PC-9 (cell line): ENCODE data around the gene TSPAN18. TPM values are rescaled to one million over a fixed set of nuclear protein-coding genes. Genes with fewer than 3 reads are reported as not detected.

Experiments
- BruUV-seq: library from RNA; stranded (reverse); fragments of 400-500 nt; replicated peaks from 2 replicates; lab custom pipeline; 2021; lab: Mats Ljungman, UMichigan
- CTCF ChIA-PET: fragments of 300-600 bp; sonication (Branson Sonifier 250); formaldehyde crosslinking; loops from one replicate; lab custom pipeline; 2022; ENCODE audit warnings: antibody characterized with exemption; lab: Charles Lee
- POLR2A ChIA-PET: fragments of 300-600 bp; sonication (Branson Sonifier 250); formaldehyde crosslinking; loops from one replicate; lab custom pipeline; 2022; ENCODE audit warnings: antibody characterized with exemption; ENCODE audit not compliant: unreplicated experiment; lab: Charles Lee
- DNase-seq, 2 experiments: peaks; one replicate each; pipeline versions ENCODE4 v3.0.0 to v3.0.0-alpha.2; 2015 to 2022; ENCODE audit warnings: mixed read lengths in 1 of 2
- H2AFZ ChIP-seq: fragments of 200-600 bp; sonication (generic); 2 replicates; pipeline ENCODE4 v1.8.1; 2017; ENCODE audit warnings: antibody characterized with exemption
- H3F3A ChIP-seq: fragments of 200-600 bp; sonication (generic); 2 replicates; pipeline ENCODE4 v1.8.1; 2017; ENCODE audit warnings: antibody characterized with exemption, mild to moderate bottlenecking, low read depth; ENCODE audit not compliant: insufficient read depth
- H3K27ac ChIP-seq: fragments of 200-600 bp; sonication (generic); 2 replicates; pipeline ENCODE4 v1.6.1; 2016; ENCODE audit warnings: mixed run types
- H3K27me3 ChIP-seq: fragments of 200-600 bp; sonication (generic); 2 replicates; pipeline ENCODE4 v1.6.1; 2016; ENCODE audit warnings: low read depth, mixed run types; ENCODE audit not compliant: insufficient read depth
- H3K36me3 ChIP-seq: fragments of 200-600 bp; sonication (generic); 2 replicates; pipeline ENCODE4 v1.6.1; 2016; ENCODE audit warnings: low read depth, mixed run types
- H3K4me1 ChIP-seq: fragments of 200-600 bp; sonication (generic); replicated peaks from 2 replicates; pipeline ENCODE4 v1.6.1; 2016; ENCODE audit warnings: mixed run types; ENCODE audit not compliant: insufficient read depth
- H3K4me2 ChIP-seq: fragments of 200-600 bp; sonication (generic); 2 replicates; pipeline ENCODE4 v1.6.1; 2017; ENCODE audit warnings: mixed run types
- H3K4me3 ChIP-seq: fragments of 200-600 bp; sonication (generic); 2 replicates; pipeline ENCODE4 v1.6.1; 2016; ENCODE audit warnings: mixed run types
- H3K79me2 ChIP-seq: fragments of 200-600 bp; sonication (generic); 2 replicates; pipeline ENCODE4 v1.6.1; 2017; ENCODE audit warnings: low read depth, mixed run types
- H3K9me2 ChIP-seq: fragments of 200-600 bp; sonication (generic); 2 replicates; pipeline ENCODE4 v1.8.1; 2017; ENCODE audit warnings: mild to moderate bottlenecking; ENCODE audit not compliant: insufficient read depth
- H3K9me3 ChIP-seq: fragments of 200-600 bp; sonication (generic); 2 replicates; pipeline ENCODE4 v1.8.1; 2016; ENCODE audit warnings: low read depth; ENCODE audit not compliant: insufficient read depth
- H4K20me1 ChIP-seq: fragments of 200-600 bp; sonication (generic); 2 replicates; pipeline ENCODE4 v1.8.1; 2017; ENCODE audit not compliant: insufficient read depth
- CTCF ChIP-seq: fragments of 200-600 bp; sonication (generic); conservative IDR thresholded peaks from 2 replicates; pipeline ENCODE4 v1.6.1; 2017; ENCODE audit warnings: mixed run types, antibody characterized with exemption, mild to moderate bottlenecking, moderate library complexity
- EZH2 ChIP-seq: fragments of 200-600 bp; sonication (generic); IDR thresholded peaks from 2 replicates; pipeline ENCODE4 v1.8.0; 2017; ENCODE audit warnings: antibody characterized with exemption, low read depth
- intact Hi-C: fragments of 100-400 bp; cut with micrococcal nuclease; formaldehyde crosslinking; loops from one replicate; pipeline ENCODE4 v1.10.0; 2022; ENCODE audit not compliant: unreplicated experiment
- total RNA-seq: library from RNA; stranded (reverse); gene quantifications from 2 replicates; pipeline ENCODE4 v1.2.3, GENCODE V29; 2021

TSPAN18 gene
- total RNA-seq, 1 experiment from 2014 or later = not detected

GRCh38 chr11:44973632-44974401 lies 247.1 kb downstream of the TSPAN18 start:
- H3K9me2 ChIP-seq = no peaks in the 10 kb centered on the region
- H3K79me2 ChIP-seq = no peaks in the 10 kb centered on the region
- H2AFZ ChIP-seq = no peak overlapping the region
- no peak for TF ChIP-seq CTCF
- no peak for TF ChIP-seq EZH2
- intact Hi-C loops = no loop called here
- no peaks in the 10 kb centered on the region for H4K20me1 ChIP-seq
- H3K9me3 ChIP-seq = no peaks in the 10 kb centered on the region
- CTCF ChIA-PET = no interaction called here
- H3K27me3 ChIP-seq = 0 out of 2 replicates have a peak, but pooled peaks cover 3% of the 10 kb centered on the region
- H3K4me3 ChIP-seq = no peak overlapping the region
- H3K36me3 ChIP-seq = no peaks in the 10 kb centered on the region
- DNase-seq = no peak
- no peak overlapping the region for H3K4me2 ChIP-seq
- peaks cover 24% of the 10 kb centered on the region for H3K4me1 ChIP-seq
- H3K27ac ChIP-seq = no peak overlapping the region
- H3F3A ChIP-seq = peaks cover 17% of the 10 kb centered on the region
- POLR2A ChIA-PET = no interaction called here
- no TSS peak for BruUV-seq

GRCh38 chr11:44974402-44975000 lies 247.7 kb downstream of the TSPAN18 start:
- intact Hi-C loops = no loop called here
- no peak overlapping the region for H3K27ac ChIP-seq
- H4K20me1 ChIP-seq = no peaks in the 10 kb centered on the region
- H3K36me3 ChIP-seq = no peaks in the 10 kb centered on the region
- H3F3A ChIP-seq = peaks cover 22% of the 10 kb centered on the region
- no peaks in the 10 kb centered on the region for H3K9me2 ChIP-seq
- no TSS peak for BruUV-seq
- H3K4me2 ChIP-seq = no peak overlapping the region
- no peaks in the 10 kb centered on the region for H3K9me3 ChIP-seq
- CTCF ChIA-PET = no interaction called here
- H2AFZ ChIP-seq = no peak overlapping the region
- H3K79me2 ChIP-seq = no peaks in the 10 kb centered on the region
- H3K27me3 ChIP-seq = 0 out of 2 replicates have a peak, but pooled peaks cover 3% of the 10 kb centered on the region
- TF ChIP-seq EZH2 = no peak
- no peak for TF ChIP-seq CTCF
- H3K4me1 ChIP-seq = peaks cover 31% of the 10 kb centered on the region
- no peak for DNase-seq
- no peak overlapping the region for H3K4me3 ChIP-seq
- POLR2A ChIA-PET = no interaction called here

GRCh38 chr11:44976576-44976975 lies 249.8 kb downstream of the TSPAN18 start:
- CTCF ChIA-PET = no interaction called here
- Histone ChIP-seq H3K4me3 (no peak overlapping the region), H3K4me2 (no peak overlapping the region), H3K36me3 (no peaks in the 10 kb centered on the region), H3K9me2 (no peaks in the 10 kb centered on the region), H3F3A (peaks cover 37% of the 10 kb centered on the region), H2AFZ (no peak overlapping the region), H3K27ac (no peak overlapping the region), H3K27me3 (no peaks in the 10 kb centered on the region), H3K79me2 (no peaks in the 10 kb centered on the region), H4K20me1 (no peaks in the 10 kb centered on the region), H3K4me1 (peaks cover 46% of the 10 kb centered on the region), H3K9me3 (no peaks in the 10 kb centered on the region)
- no peak for DNase-seq
- intact Hi-C loops = no loop called here
- no peak for TF ChIP-seq EZH2
- TF ChIP-seq CTCF = no peak
- POLR2A ChIA-PET = no interaction called here
- no TSS peak for BruUV-seq
